ENCODE results near the gene PCTP. TPM values are rescaled to one million over a fixed set of nuclear protein-coding genes. Genes with fewer than 3 reads are reported as not detected.

The PCTP gene
- total and polyA plus RNA-seq, 3 experiments from 2014 or later: 3.5 to 8.5 (median 8.4) TPM

GRCh38 chr17:55818451-55819375, 67.9 kb downstream of the PCTP start:
- ChIA-PET POLR2A (no interaction called here), CTCF (no interaction called here)
- no peaks in the 10 kb centered on the region for H3K27me3 ChIP-seq (ENCODE audit: insufficient read depth, low read length, poor library complexity, severe bottlenecking)
- peak overlapping the region; percentile 68 for H3K27ac ChIP-seq (ENCODE audit: low read depth, low read length)
- no peak for DNase-seq
- H3K36me3 ChIP-seq (ENCODE audit: insufficient read depth, low read length): no peaks in the 10 kb centered on the region
- no peaks in the 10 kb centered on the region for H3K4me1 ChIP-seq (ENCODE audit: insufficient read depth, low read length)
- Mint-ChIP-seq H3K27me3 (peaks cover 3 to 20% of the 10 kb centered on the region in 2 donors), H3K4me3 (no peak overlapping the region), H3K9me3 (peaks cover 2 to 19% (median 12%) of the 10 kb centered on the region in 5 donors), H3K36me3 (peaks cover 0 to 3% (median 0%) of the 10 kb centered on the region in 3 donors), H3K4me1 (no peaks in the 10 kb centered on the region), H3K27ac (no peak overlapping the region)
- H3K4me3 ChIP-seq (ENCODE audit: low read length): no peak overlapping the region
- H3K9me3 ChIP-seq (ENCODE audit: low read length): no peaks in the 10 kb centered on the region

GRCh38 chr17:55820675-55821074, 69.8 kb downstream of the PCTP start:
- Mint-ChIP-seq H3K27ac (no peak overlapping the region), H3K36me3 (peaks cover 0 to 3% (median 0%) of the 10 kb centered on the region in 3 donors), H3K9me3 (peaks cover 2 to 17% (median 12%) of the 10 kb centered on the region in 5 donors), H3K4me3 (no peak overlapping the region), H3K27me3 (peaks cover 2 to 12% of the 10 kb centered on the region in 2 donors), H3K4me1 (no peaks in the 10 kb centered on the region)
- Histone ChIP-seq H3K4me1 (ENCODE audit: insufficient read depth, low read length) (no peaks in the 10 kb centered on the region), H3K36me3 (ENCODE audit: insufficient read depth, low read length) (no peaks in the 10 kb centered on the region), H3K27ac (ENCODE audit: low read depth, low read length) (no peak overlapping the region), H3K9me3 (ENCODE audit: low read length) (no peaks in the 10 kb centered on the region), H3K4me3 (ENCODE audit: low read length) (no peak overlapping the region), H3K27me3 (ENCODE audit: insufficient read depth, low read length, poor library complexity, severe bottlenecking) (no peaks in the 10 kb centered on the region)
- CTCF ChIA-PET: no interaction called here
- no peak for DNase-seq
- POLR2A ChIA-PET: no interaction called here

- Mint-ChIP-seq H3K4me3 (no peak overlapping the region), H3K27me3 (peaks cover 2 to 7% of the 10 kb centered on the region in 2 donors), H3K36me3 (peaks cover 0 to 3% (median 0%) of the 10 kb centered on the region in 3 donors), H3K9me3 (peaks cover 2 to 17% (median 12%) of the 10 kb centered on the region in 5 donors), H3K27ac (no peak overlapping the region), H3K4me1 (no peaks in the 10 kb centered on the region)
- H3K27ac ChIP-seq (ENCODE audit: low read depth, low read length): no peak overlapping the region
- no peaks in the 10 kb centered on the region for H3K4me1 ChIP-seq (ENCODE audit: insufficient read depth, low read length)
- no peaks in the 10 kb centered on the region for H3K9me3 ChIP-seq (ENCODE audit: low read length)
- no peak for DNase-seq
- CTCF ChIA-PET: no interaction called here
- no peaks in the 10 kb centered on the region for H3K36me3 ChIP-seq (ENCODE audit: insufficient read depth, low read length)
- H3K4me3 ChIP-seq (ENCODE audit: low read length): no peak overlapping the region
- no peaks in the 10 kb centered on the region for H3K27me3 ChIP-seq (ENCODE audit: insufficient read depth, low read length, poor library complexity, severe bottlenecking)
- POLR2A ChIA-PET: no interaction called here
Measured at GRCh38 chr17:55822028-55822427, 71.2 kb downstream of the PCTP start.

- H3K9me3 ChIP-seq (ENCODE audit: low read length): no peaks in the 10 kb centered on the region
- Mint-ChIP-seq H3K9me3 (peaks cover 2 to 13% (median 6%) of the 10 kb centered on the region in 5 donors), H3K36me3 (peaks cover 0 to 3% (median 0%) of the 10 kb centered on the region in 3 donors), H3K4me1 (no peaks in the 10 kb centered on the region), H3K4me3 (no peak overlapping the region), H3K27me3 (no peaks in the 10 kb centered on the region), H3K27ac (no peak overlapping the region)
- DNase-seq: no peak
- no peaks in the 10 kb centered on the region for H3K4me1 ChIP-seq (ENCODE audit: insufficient read depth, low read length)
- no peak overlapping the region for H3K27ac ChIP-seq (ENCODE audit: low read depth, low read length)
- no peaks in the 10 kb centered on the region for H3K36me3 ChIP-seq (ENCODE audit: insufficient read depth, low read length)
- CTCF ChIA-PET: no interaction called here
- H3K4me3 ChIP-seq (ENCODE audit: low read length): no peak overlapping the region
- POLR2A ChIA-PET: no interaction called here
- no peaks in the 10 kb centered on the region for H3K27me3 ChIP-seq (ENCODE audit: insufficient read depth, low read length, poor library complexity, severe bottlenecking)
Measured at GRCh38 chr17:55825213-55825612, 74.4 kb downstream of the PCTP start.

Other genes starting within 250 kb of the PCTP start
- not detected for gene SMIM36, start 239.6 kb upstream of the PCTP start, total RNA-seq
- not detected for gene SMIM36, start 239.6 kb upstream of the PCTP start, polyA plus RNA-seq
- gene TMEM100, start 28.2 kb upstream of the PCTP start, total RNA-seq: not detected
- gene TMEM100, start 28.2 kb upstream of the PCTP start, polyA plus RNA-seq: not detected